NT2/D1 (cell line): ENCODE results near the gene KLHL21.
"Not testable (repeated sequence)": the region's sequence is repeated elsewhere in the genome, so short reads cannot be mapped to it uniquely, and the experiment has no call there.

Experiments used
- YY1 ChIP-seq: IDR thresholded peaks from 2 replicates; pipeline ENCODE4 v1.6.1; 2011; ENCODE audit not compliant: insufficient read length, insufficient read depth
- ZNF274 ChIP-seq: IDR thresholded peaks from 2 replicates; pipeline ENCODE4 v1.6.1; 2011; ENCODE audit warnings: mild to moderate bottlenecking, low read depth, low read length

GRCh38 chr1:6640867-6641266, 38.2 kb upstream of the KLHL21 start:
- not testable (repeated sequence) for TF ChIP-seq ZNF274, YY1
